ENCODE measurements around the gene SERINC4. TPM values are rescaled to one million over a fixed set of nuclear protein-coding genes. Genes with fewer than 3 reads are reported as not detected.

The SERINC4 gene
- total RNA-seq, 1 experiment from 2014 or later, result 0.17 TPM

DNA sequence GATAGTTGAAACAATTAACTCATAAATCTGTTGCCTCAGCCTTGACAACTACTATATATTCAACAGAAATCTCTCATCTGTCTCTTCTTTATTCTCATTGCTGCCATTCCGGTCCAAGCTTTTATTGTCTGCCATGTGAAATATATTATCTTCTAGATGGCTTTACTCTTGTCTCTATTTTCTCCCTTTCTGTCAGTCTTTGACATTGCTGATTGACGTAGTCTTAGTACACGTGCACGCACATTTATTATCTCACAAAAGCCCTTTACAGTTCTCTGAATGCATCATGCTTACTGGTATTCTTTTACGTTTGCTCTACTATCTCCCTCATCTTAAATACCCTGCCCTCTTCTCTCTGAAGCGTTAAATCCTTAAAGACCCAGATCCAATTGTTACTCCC lies 48.1 kb downstream of the SERINC4 start:
- Histone ChIP-seq H3K4ac (ENCODE audit: low read depth, low read length) (no peak overlapping the region), H3K23me2 (ENCODE audit: insufficient read length, low read depth, low read length, poor library complexity, severe bottlenecking) (no peaks in the 10 kb centered on the region), H4K8ac (replicated peaks; ENCODE audit: insufficient read length, low read depth, low read length) (no peak overlapping the region), H3K4me1 (ENCODE audit: insufficient read depth, low read length) (no peaks in the 10 kb centered on the region; the same call in 1 of the 2 replicates), H3K9ac (ENCODE audit: extremely low read depth, insufficient read length, low read length) (no peak overlapping the region), H3K4me2 (ENCODE audit: insufficient read depth, insufficient read length, low read length) (no peak overlapping the region), H3K27me3 (ENCODE audit: insufficient read depth, low read length) (no peaks in the 10 kb centered on the region), H2BK120ac (ENCODE audit: low read depth, low read length, poor library complexity, severe bottlenecking) (no peak overlapping the region), H2BK12ac (ENCODE audit: insufficient read length, low read depth, low read length) (no peak overlapping the region), H3K9me3 (ENCODE audit: control insufficient read depth, low read depth, low read length) (no peaks in the 10 kb centered on the region), H2BK20ac (ENCODE audit: low read depth, low read length, poor library complexity, severe bottlenecking) (no peak overlapping the region), H2AFZ (ENCODE audit: low read length) (no peak overlapping the region), H3K56ac (ENCODE audit: insufficient read length, low read depth, low read length) (no peak overlapping the region), H3K23ac (ENCODE audit: insufficient read length, low read depth, low read length) (no peak overlapping the region), H3K79me1 (ENCODE audit: insufficient read depth, low read depth, low read length, poor library complexity, severe bottlenecking) (peaks cover 13% of the 10 kb centered on the region), H3K18ac (ENCODE audit: insufficient read length, low read depth, low read length) (no peak overlapping the region), H2AK5ac (ENCODE audit: insufficient read length, low read length) (no peak overlapping the region), H3T11ph (ENCODE audit: low read length) (no peak overlapping the region), H3K27ac (ENCODE audit: insufficient read length, low read depth, low read length) (no peak overlapping the region), H4K20me1 (ENCODE audit: control insufficient read depth, insufficient read depth, insufficient read length) (no peaks in the 10 kb centered on the region), H3K14ac (ENCODE audit: insufficient read depth, low read length) (no peak overlapping the region), H4K91ac (ENCODE audit: insufficient read length, low read depth, low read length) (no peak overlapping the region), H3K79me2 (ENCODE audit: insufficient read depth, low read length) (peaks cover 34% of the 10 kb centered on the region; the same call in 1 of the 2 replicates), H2BK15ac (ENCODE audit: low read depth, low read length) (no peak overlapping the region), H2BK5ac (ENCODE audit: insufficient read length, low read length) (no peak overlapping the region), H4K5ac (ENCODE audit: insufficient read length, low read depth, low read length) (no peak overlapping the region)
- Mint-ChIP-seq H3K4me3 (no peak overlapping the region), H3K27ac (peak overlapping the region in 1 of 3 experiments; percentile 32; a peak in 1 of 7 replicates), H3K9me3 (no peaks in the 10 kb centered on the region), H3K36me3 (ENCODE audit: insufficient read depth in 1 of 3, low read depth in 3 of 3) (peaks cover 37 to 78% (median 50%) of the 10 kb centered on the region in 3 experiments), H3K27me3 (ENCODE audit: low read depth) (no peaks in the 10 kb centered on the region), H3K4me1 (peaks cover 12 to 17% of the 10 kb centered on the region in 2 experiments)
- WGBS (ENCODE audit: extremely low coverage, insufficient read length, low lambda C conversion rate), result no CpG with 5 or more reads among the region's 6 CpGs
- TF ChIP-seq, protein P1, sequence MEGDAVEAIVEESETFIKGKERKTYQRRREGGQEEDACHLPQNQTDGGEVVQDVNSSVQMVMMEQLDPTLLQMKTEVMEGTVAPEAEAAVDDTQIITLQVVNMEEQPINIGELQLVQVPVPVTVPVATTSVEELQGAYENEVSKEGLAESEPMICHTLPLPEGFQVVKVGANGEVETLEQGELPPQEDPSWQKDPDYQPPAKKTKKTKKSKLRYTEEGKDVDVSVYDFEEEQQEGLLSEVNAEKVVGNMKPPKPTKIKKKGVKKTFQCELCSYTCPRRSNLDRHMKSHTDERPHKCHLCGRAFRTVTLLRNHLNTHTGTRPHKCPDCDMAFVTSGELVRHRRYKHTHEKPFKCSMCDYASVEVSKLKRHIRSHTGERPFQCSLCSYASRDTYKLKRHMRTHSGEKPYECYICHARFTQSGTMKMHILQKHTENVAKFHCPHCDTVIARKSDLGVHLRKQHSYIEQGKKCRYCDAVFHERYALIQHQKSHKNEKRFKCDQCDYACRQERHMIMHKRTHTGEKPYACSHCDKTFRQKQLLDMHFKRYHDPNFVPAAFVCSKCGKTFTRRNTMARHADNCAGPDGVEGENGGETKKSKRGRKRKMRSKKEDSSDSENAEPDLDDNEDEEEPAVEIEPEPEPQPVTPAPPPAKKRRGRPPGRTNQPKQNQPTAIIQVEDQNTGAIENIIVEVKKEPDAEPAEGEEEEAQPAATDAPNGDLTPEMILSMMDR (conservative IDR thresholded peaks at IDR 0.05), result no peak
- no peak for DNase-seq

Measured in H9 (cell line).